Peyer's patch (tissue), 4 donors: ENCODE data around the gene RHBDD1.

Source experiments
- POLR2A ChIP-seq, 2 donors: fragments of 450-650 bp; IDR thresholded peaks; one replicate each; pipeline ENCODE4 v1.5.1; 2017; ENCODE audit warnings: antibody characterized with exemption in 2 of 2, mild to moderate bottlenecking in 2 of 2, moderate library complexity in 2 of 2
- TF ChIP-seq, protein P1 (sequence below), 6 experiments: fragments of 450-650 bp in 4 of 6; fragments of 200-600 bp in 2 of 6; sonication (generic) in 1 of 6; IDR thresholded peaks; one replicate each; pipeline ENCODE4 v1.5.1; 2017 to 2019; ENCODE audit warnings: antibody characterized with exemption in 6 of 6, mild to moderate bottlenecking in 3 of 6, moderate library complexity in 1 of 6

DNA sequence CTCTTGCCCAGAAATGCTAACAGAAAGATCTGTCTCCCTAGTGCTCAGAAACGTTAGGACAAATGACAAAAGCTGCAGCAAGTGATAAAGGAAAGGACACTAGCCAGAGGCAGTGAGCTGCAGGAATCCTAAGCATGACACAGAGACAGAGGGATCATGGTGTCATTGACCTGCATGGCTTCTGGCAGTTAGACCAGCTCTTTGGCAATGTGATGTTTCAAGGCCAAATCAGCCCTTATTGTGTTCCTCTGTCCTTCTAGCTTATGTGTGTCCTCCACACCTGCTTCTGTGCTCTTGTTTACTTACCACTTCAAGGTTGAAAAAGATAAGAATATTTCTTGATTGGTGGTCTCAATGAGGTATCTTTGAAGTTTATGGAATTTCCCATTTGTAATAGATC, 120.8 kb downstream of the RHBDD1 start:
- TF ChIP-seq, protein P1, sequence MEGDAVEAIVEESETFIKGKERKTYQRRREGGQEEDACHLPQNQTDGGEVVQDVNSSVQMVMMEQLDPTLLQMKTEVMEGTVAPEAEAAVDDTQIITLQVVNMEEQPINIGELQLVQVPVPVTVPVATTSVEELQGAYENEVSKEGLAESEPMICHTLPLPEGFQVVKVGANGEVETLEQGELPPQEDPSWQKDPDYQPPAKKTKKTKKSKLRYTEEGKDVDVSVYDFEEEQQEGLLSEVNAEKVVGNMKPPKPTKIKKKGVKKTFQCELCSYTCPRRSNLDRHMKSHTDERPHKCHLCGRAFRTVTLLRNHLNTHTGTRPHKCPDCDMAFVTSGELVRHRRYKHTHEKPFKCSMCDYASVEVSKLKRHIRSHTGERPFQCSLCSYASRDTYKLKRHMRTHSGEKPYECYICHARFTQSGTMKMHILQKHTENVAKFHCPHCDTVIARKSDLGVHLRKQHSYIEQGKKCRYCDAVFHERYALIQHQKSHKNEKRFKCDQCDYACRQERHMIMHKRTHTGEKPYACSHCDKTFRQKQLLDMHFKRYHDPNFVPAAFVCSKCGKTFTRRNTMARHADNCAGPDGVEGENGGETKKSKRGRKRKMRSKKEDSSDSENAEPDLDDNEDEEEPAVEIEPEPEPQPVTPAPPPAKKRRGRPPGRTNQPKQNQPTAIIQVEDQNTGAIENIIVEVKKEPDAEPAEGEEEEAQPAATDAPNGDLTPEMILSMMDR (IDR thresholded peaks at IDR 0.05) = no peak
- no peak for TF ChIP-seq POLR2A (IDR thresholded peaks at IDR 0.05)
